ENCODE measurements around the gene C1orf105. TPM values are rescaled to one million over a fixed set of nuclear protein-coding genes. Genes with fewer than 3 reads are reported as not detected.

C1orf105 gene
- total RNA-seq, 1 experiment from 2014 or later = not detected

GRCh38 chr1:172515927-172516326, 95.4 kb downstream of the C1orf105 start:
- CTCF ChIA-PET = interaction anchor here (0.6 to 0.7 kb wide), 2 partner anchors 73 to 136 kb away, joined by 3 to 8 read pairs; no protein-coding TSS in a partner anchor
- intact Hi-C loops (cut with micrococcal nuclease; ENCODE audit: unreplicated experiment) = no loop called here
- BruUV-seq (replicated peaks) = no TSS peak

GRCh38 chr1:172517081-172517480, 96.6 kb downstream of the C1orf105 start:
- no peaks in the 10 kb centered on the region for H3K36me3 Mint-ChIP-seq (ENCODE audit: insufficient read depth, unreplicated experiment)
- H3K27ac Mint-ChIP-seq (ENCODE audit: unreplicated experiment) = no peak overlapping the region
- CTCF ChIA-PET = interaction anchor here (0.7 kb wide), 1 partner anchor 161 kb away, joined by 13 read pairs; no protein-coding TSS in a partner anchor
- no peaks in the 10 kb centered on the region for H3K4me1 Mint-ChIP-seq (ENCODE audit: low read depth, unreplicated experiment)
- intact Hi-C loops (cut with micrococcal nuclease; ENCODE audit: unreplicated experiment) = no loop called here
- no peak overlapping the region for H3K4me3 Mint-ChIP-seq (ENCODE audit: low read depth, unreplicated experiment)
- no TSS peak for BruUV-seq (replicated peaks)
- H3K9me3 Mint-ChIP-seq (ENCODE audit: low read depth, unreplicated experiment) = no peaks in the 10 kb centered on the region
- no peaks in the 10 kb centered on the region for H3K27me3 Mint-ChIP-seq (ENCODE audit: unreplicated experiment)
- TF ChIP-seq CTCF (IDR thresholded peaks at IDR 0.05; ENCODE audit: unreplicated experiment) = no peak
- no peak for DNase-seq

More at GRCh38 chr1:172515927-172516326, 95.4 kb downstream of the C1orf105 start:
- no peak overlapping the region for H3K27ac Mint-ChIP-seq (ENCODE audit: unreplicated experiment)
- H3K9me3 Mint-ChIP-seq (ENCODE audit: low read depth, unreplicated experiment) = no peaks in the 10 kb centered on the region
- no peaks in the 10 kb centered on the region for H3K27me3 Mint-ChIP-seq (ENCODE audit: unreplicated experiment)
- H3K4me1 Mint-ChIP-seq (ENCODE audit: low read depth, unreplicated experiment) = no peaks in the 10 kb centered on the region
- no peak for DNase-seq
- H3K4me3 Mint-ChIP-seq (ENCODE audit: low read depth, unreplicated experiment) = no peak overlapping the region
- TF ChIP-seq CTCF (IDR thresholded peaks at IDR 0.05; ENCODE audit: unreplicated experiment) = no peak
- no peaks in the 10 kb centered on the region for H3K36me3 Mint-ChIP-seq (ENCODE audit: insufficient read depth, unreplicated experiment)

GRCh38 chr1:172517545-172517944, 97.1 kb downstream of the C1orf105 start:
- BruUV-seq (replicated peaks) = no TSS peak
- Mint-ChIP-seq H3K27me3 (ENCODE audit: unreplicated experiment) (no peaks in the 10 kb centered on the region), H3K4me1 (ENCODE audit: low read depth, unreplicated experiment) (no peaks in the 10 kb centered on the region), H3K27ac (ENCODE audit: unreplicated experiment) (no peak overlapping the region), H3K4me3 (ENCODE audit: low read depth, unreplicated experiment) (no peak overlapping the region), H3K9me3 (ENCODE audit: low read depth, unreplicated experiment) (no peaks in the 10 kb centered on the region), H3K36me3 (ENCODE audit: insufficient read depth, unreplicated experiment) (no peaks in the 10 kb centered on the region)
- CTCF ChIA-PET = no interaction called here
- no peak for DNase-seq
- intact Hi-C loops (cut with micrococcal nuclease; ENCODE audit: unreplicated experiment) = no loop called here
- TF ChIP-seq CTCF (IDR thresholded peaks at IDR 0.05; ENCODE audit: unreplicated experiment) = no peak

Other genes with a start within 250 kb of the C1orf105 start
- gene PIGC, start 23.4 kb downstream of the C1orf105 start, total RNA-seq (2022) = 29.2 TPM in 2 replicates
- gene SUCO, start 112.5 kb downstream of the C1orf105 start, total RNA-seq (2022) = 65.3 and 84.6 TPM in 2 replicates
- gene FASLG, start 238.4 kb downstream of the C1orf105 start, total RNA-seq (2022) = not detected in 2 replicates